ENCODE measurements around the gene AURKAIP1.

DNA sequence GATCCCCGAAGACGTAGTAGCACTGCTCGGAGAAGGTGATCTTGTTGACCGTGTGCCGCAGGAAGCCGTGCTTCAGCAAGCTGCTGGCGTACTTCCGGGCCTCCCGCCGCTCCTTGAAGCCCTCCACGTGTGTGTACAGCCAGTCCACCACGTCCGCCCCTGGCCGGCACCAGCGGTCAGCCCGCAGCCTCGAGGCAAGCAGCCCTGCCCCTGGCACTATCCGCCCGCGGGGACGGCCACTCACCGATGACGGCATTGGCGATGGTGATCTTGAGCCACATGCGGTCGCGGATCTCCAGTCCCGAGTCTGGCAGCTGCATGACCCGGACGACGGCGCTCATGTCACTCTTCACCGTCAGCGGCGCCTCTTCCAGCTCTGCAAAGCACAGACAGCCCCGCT lies 36.7 kb downstream of the AURKAIP1 start:
- TF ChIP-seq POLR2AphosphoS5 (IDR thresholded peaks at IDR 0.05), result no peak
- TF ChIP-seq, protein P1, sequence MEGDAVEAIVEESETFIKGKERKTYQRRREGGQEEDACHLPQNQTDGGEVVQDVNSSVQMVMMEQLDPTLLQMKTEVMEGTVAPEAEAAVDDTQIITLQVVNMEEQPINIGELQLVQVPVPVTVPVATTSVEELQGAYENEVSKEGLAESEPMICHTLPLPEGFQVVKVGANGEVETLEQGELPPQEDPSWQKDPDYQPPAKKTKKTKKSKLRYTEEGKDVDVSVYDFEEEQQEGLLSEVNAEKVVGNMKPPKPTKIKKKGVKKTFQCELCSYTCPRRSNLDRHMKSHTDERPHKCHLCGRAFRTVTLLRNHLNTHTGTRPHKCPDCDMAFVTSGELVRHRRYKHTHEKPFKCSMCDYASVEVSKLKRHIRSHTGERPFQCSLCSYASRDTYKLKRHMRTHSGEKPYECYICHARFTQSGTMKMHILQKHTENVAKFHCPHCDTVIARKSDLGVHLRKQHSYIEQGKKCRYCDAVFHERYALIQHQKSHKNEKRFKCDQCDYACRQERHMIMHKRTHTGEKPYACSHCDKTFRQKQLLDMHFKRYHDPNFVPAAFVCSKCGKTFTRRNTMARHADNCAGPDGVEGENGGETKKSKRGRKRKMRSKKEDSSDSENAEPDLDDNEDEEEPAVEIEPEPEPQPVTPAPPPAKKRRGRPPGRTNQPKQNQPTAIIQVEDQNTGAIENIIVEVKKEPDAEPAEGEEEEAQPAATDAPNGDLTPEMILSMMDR (IDR thresholded peaks at IDR 0.05), result no peak
